PC-9 (cell line): ENCODE measurements around the gene TANC1. TPM values are rescaled to one million over a fixed set of nuclear protein-coding genes. Genes with fewer than 3 reads are reported as not detected.

Experiments
- BruUV-seq: library from RNA; stranded (reverse); fragments of 400-500 nt; replicated peaks from 2 replicates; lab custom pipeline; 2021; lab: Mats Ljungman, UMichigan
- CTCF ChIA-PET: fragments of 300-600 bp; sonication (Branson Sonifier 250); formaldehyde crosslinking; loops from one replicate; lab custom pipeline; 2022; ENCODE audit warnings: antibody characterized with exemption; lab: Charles Lee
- POLR2A ChIA-PET: fragments of 300-600 bp; sonication (Branson Sonifier 250); formaldehyde crosslinking; loops from one replicate; lab custom pipeline; 2022; ENCODE audit warnings: antibody characterized with exemption; ENCODE audit not compliant: unreplicated experiment; lab: Charles Lee
- DNase-seq, 2 experiments: peaks; one replicate each; pipeline versions ENCODE4 v3.0.0 to v3.0.0-alpha.2; 2015 to 2022; ENCODE audit warnings: mixed read lengths in 1 of 2
- H2AFZ ChIP-seq: fragments of 200-600 bp; sonication (generic); 2 replicates; pipeline ENCODE4 v1.8.1; 2017; ENCODE audit warnings: antibody characterized with exemption
- H3F3A ChIP-seq: fragments of 200-600 bp; sonication (generic); 2 replicates; pipeline ENCODE4 v1.8.1; 2017; ENCODE audit warnings: antibody characterized with exemption, mild to moderate bottlenecking, low read depth; ENCODE audit not compliant: insufficient read depth
- H3K27ac ChIP-seq: fragments of 200-600 bp; sonication (generic); 2 replicates; pipeline ENCODE4 v1.6.1; 2016; ENCODE audit warnings: mixed run types
- H3K27me3 ChIP-seq: fragments of 200-600 bp; sonication (generic); 2 replicates; pipeline ENCODE4 v1.6.1; 2016; ENCODE audit warnings: low read depth, mixed run types; ENCODE audit not compliant: insufficient read depth
- H3K36me3 ChIP-seq: fragments of 200-600 bp; sonication (generic); 2 replicates; pipeline ENCODE4 v1.6.1; 2016; ENCODE audit warnings: low read depth, mixed run types
- H3K4me1 ChIP-seq: fragments of 200-600 bp; sonication (generic); replicated peaks from 2 replicates; pipeline ENCODE4 v1.6.1; 2016; ENCODE audit warnings: mixed run types; ENCODE audit not compliant: insufficient read depth
- H3K4me2 ChIP-seq: fragments of 200-600 bp; sonication (generic); 2 replicates; pipeline ENCODE4 v1.6.1; 2017; ENCODE audit warnings: mixed run types
- H3K4me3 ChIP-seq: fragments of 200-600 bp; sonication (generic); 2 replicates; pipeline ENCODE4 v1.6.1; 2016; ENCODE audit warnings: mixed run types
- H3K79me2 ChIP-seq: fragments of 200-600 bp; sonication (generic); 2 replicates; pipeline ENCODE4 v1.6.1; 2017; ENCODE audit warnings: low read depth, mixed run types
- H3K9me2 ChIP-seq: fragments of 200-600 bp; sonication (generic); 2 replicates; pipeline ENCODE4 v1.8.1; 2017; ENCODE audit warnings: mild to moderate bottlenecking; ENCODE audit not compliant: insufficient read depth
- H3K9me3 ChIP-seq: fragments of 200-600 bp; sonication (generic); 2 replicates; pipeline ENCODE4 v1.8.1; 2016; ENCODE audit warnings: low read depth; ENCODE audit not compliant: insufficient read depth
- H4K20me1 ChIP-seq: fragments of 200-600 bp; sonication (generic); 2 replicates; pipeline ENCODE4 v1.8.1; 2017; ENCODE audit not compliant: insufficient read depth
- CTCF ChIP-seq: fragments of 200-600 bp; sonication (generic); conservative IDR thresholded peaks from 2 replicates; pipeline ENCODE4 v1.6.1; 2017; ENCODE audit warnings: mixed run types, antibody characterized with exemption, mild to moderate bottlenecking, moderate library complexity
- EZH2 ChIP-seq: fragments of 200-600 bp; sonication (generic); IDR thresholded peaks from 2 replicates; pipeline ENCODE4 v1.8.0; 2017; ENCODE audit warnings: antibody characterized with exemption, low read depth
- intact Hi-C: fragments of 100-400 bp; cut with micrococcal nuclease; formaldehyde crosslinking; loops from one replicate; pipeline ENCODE4 v1.10.0; 2022; ENCODE audit not compliant: unreplicated experiment
- total RNA-seq: library from RNA; stranded (reverse); gene quantifications from 2 replicates; pipeline ENCODE4 v1.2.3, GENCODE V29; 2021

Gene TANC1
- total RNA-seq, 1 experiment from 2014 or later, result 26.0 TPM

- H3K36me3 ChIP-seq, result no peaks in the 10 kb centered on the region
- H4K20me1 ChIP-seq, result no peaks in the 10 kb centered on the region
- no peaks in the 10 kb centered on the region for H3F3A ChIP-seq
- no peaks in the 10 kb centered on the region for H3K9me2 ChIP-seq
- no peaks in the 10 kb centered on the region for H3K4me1 ChIP-seq
- TF ChIP-seq EZH2 (no peak), CTCF (no peak)
- H2AFZ ChIP-seq, result no peak overlapping the region
- H3K27me3 ChIP-seq, result no peaks in the 10 kb centered on the region
- ChIA-PET CTCF (no interaction called here), POLR2A (no interaction called here)
- no peak overlapping the region for H3K4me3 ChIP-seq
- DNase-seq, result no peak
- no peak overlapping the region for H3K4me2 ChIP-seq
- H3K79me2 ChIP-seq, result no peaks in the 10 kb centered on the region
- H3K9me3 ChIP-seq, result no peaks in the 10 kb centered on the region
- no TSS peak for BruUV-seq
- intact Hi-C loops, result no loop called here
- no peak overlapping the region for H3K27ac ChIP-seq
Observed at GRCh38 chr2:159262904-159263303, 294.5 kb downstream of the TANC1 start.

- no peaks in the 10 kb centered on the region for H3K27me3 ChIP-seq
- no peaks in the 10 kb centered on the region for H3K9me2 ChIP-seq
- no peak for DNase-seq
- POLR2A ChIA-PET, result no interaction called here
- no peaks in the 10 kb centered on the region for H3K9me3 ChIP-seq
- intact Hi-C loops, result no loop called here
- no peaks in the 10 kb centered on the region for H3F3A ChIP-seq
- H3K79me2 ChIP-seq, result no peaks in the 10 kb centered on the region
- H3K27ac ChIP-seq, result no peak overlapping the region
- H3K36me3 ChIP-seq, result no peaks in the 10 kb centered on the region
- H4K20me1 ChIP-seq, result no peaks in the 10 kb centered on the region
- BruUV-seq, result no TSS peak
- no peak overlapping the region for H3K4me2 ChIP-seq
- H3K4me1 ChIP-seq, result no peaks in the 10 kb centered on the region
- no peak overlapping the region for H2AFZ ChIP-seq
- TF ChIP-seq CTCF (no peak), EZH2 (no peak)
- no peak overlapping the region for H3K4me3 ChIP-seq
- CTCF ChIA-PET, result no interaction called here
Observed at GRCh38 chr2:159265171-159265576, 296.7 kb downstream of the TANC1 start.

- Histone ChIP-seq H3K9me3 (no peaks in the 10 kb centered on the region), H3K4me3 (no peak overlapping the region), H3K27ac (no peak overlapping the region), H3K4me2 (no peak overlapping the region), H3K9me2 (no peaks in the 10 kb centered on the region), H3K27me3 (no peaks in the 10 kb centered on the region), H2AFZ (no peak overlapping the region), H3K36me3 (no peaks in the 10 kb centered on the region), H3K4me1 (no peaks in the 10 kb centered on the region), H3F3A (no peaks in the 10 kb centered on the region), H4K20me1 (no peaks in the 10 kb centered on the region), H3K79me2 (no peaks in the 10 kb centered on the region)
- intact Hi-C loops, result no loop called here
- ChIA-PET POLR2A (no interaction called here), CTCF (no interaction called here)
- TF ChIP-seq EZH2, result no peak
- TF ChIP-seq CTCF, result no peak
- DNase-seq, result no peak
- BruUV-seq, result no TSS peak
Observed at GRCh38 chr2:159266554-159266953, 298.1 kb downstream of the TANC1 start.
